H1 (cell line): ENCODE data around the gene RNF144A. TPM values are rescaled to one million over a fixed set of nuclear protein-coding genes. Genes with fewer than 3 reads are reported as not detected.

Experiments used
- CTCF ChIA-PET: fragments of 300-600 bp; sonication (Branson Sonifier 250); formaldehyde crosslinking; loops from one replicate; lab custom pipeline; 2021; ENCODE audit not compliant: partially characterized antibody; lab: Charles Lee
- POLR2A ChIA-PET: fragments of 300-600 bp; sonication (Branson Sonifier 250); formaldehyde crosslinking; loops from one replicate; lab custom pipeline; 2021; ENCODE audit warnings: inconsistent platforms; ENCODE audit not compliant: partially characterized antibody; lab: Charles Lee
- DNase-seq, 2 experiments: peaks; one replicate each; pipeline versions ENCODE4 v3.0.0 to v3.0.0-alpha.2; 2010 to 2022; ENCODE audit warnings: low spot score in 2 of 2, low read depth in 1 of 2, mixed read lengths in 1 of 2
- FAIRE-seq: peaks from 2 replicates; lab custom pipeline; 2011; peaks lifted over from hg19 to GRCh38; lab: Jason Lieb, UNC
- H2AFZ ChIP-seq: 2 replicates; pipeline ENCODE4 v1.8.1; 2012; ENCODE audit warnings: low read length, inconsistent platforms
- H2AK5ac ChIP-seq: 2 replicates; pipeline ENCODE4 v1.6.1; 2013; ENCODE audit warnings: low read depth, low read length
- H2BK120ac ChIP-seq: replicated peaks from 2 replicates; pipeline ENCODE3; 2013; ENCODE audit warnings: low read depth, low read length, inconsistent platforms
- H2BK12ac ChIP-seq: 2 replicates; pipeline ENCODE4 v1.6.1; 2013; ENCODE audit warnings: low read depth, low read length
- H2BK15ac ChIP-seq: 2 replicates; pipeline ENCODE4 v1.6.1; 2013; ENCODE audit warnings: low read length
- H2BK20ac ChIP-seq: 2 replicates; pipeline ENCODE4 v1.6.1; 2013; ENCODE audit warnings: low read length
- H2BK5ac ChIP-seq: 2 replicates; pipeline ENCODE4 v1.6.1; 2013; ENCODE audit warnings: low read depth, low read length
- H3K14ac ChIP-seq: 2 replicates; pipeline ENCODE4 v1.6.1; 2013; ENCODE audit warnings: inconsistent platforms; ENCODE audit not compliant: insufficient read length
- H3K18ac ChIP-seq: 2 replicates; pipeline ENCODE4 v1.6.1; 2013; ENCODE audit warnings: low read length; ENCODE audit errors: extremely low read depth
- H3K23ac ChIP-seq: 2 replicates; pipeline ENCODE4 v1.6.1; 2013; ENCODE audit warnings: inconsistent platforms; ENCODE audit not compliant: insufficient read length
- H3K23me2 ChIP-seq: 2 replicates; pipeline ENCODE4 v1.6.1; 2013; ENCODE audit warnings: low read depth, low read length
- H3K27ac ChIP-seq: 2 replicates; pipeline ENCODE4 v1.6.1; 2011; ENCODE audit warnings: low read depth, low read length, inconsistent platforms
- H3K27me3 ChIP-seq, 4 experiments: replicated peaks in 1 of 4; 1 replicate in 1 of 4; 2 replicates in 3 of 4; pipeline versions ENCODE4 v1.6.1 to v1.8.1; 2011 to 2013; ENCODE audit warnings: low read length in 3 of 4, mild to moderate bottlenecking in 3 of 4, inconsistent platforms in 2 of 4, mixed read lengths in 2 of 4, moderate library complexity in 1 of 4; ENCODE audit not compliant: control insufficient read depth in 3 of 4, insufficient read depth in 3 of 4; ENCODE audit errors: extremely low read depth in 1 of 4
- H3K36me3 ChIP-seq, 4 experiments: 2 replicates each; pipeline versions ENCODE4 v1.6.1 to v1.8.1; 2011 to 2013; ENCODE audit warnings: mild to moderate bottlenecking in 4 of 4, low read length in 3 of 4, moderate library complexity in 2 of 4, control low read depth in 1 of 4, inconsistent platforms in 1 of 4; ENCODE audit not compliant: insufficient read depth in 4 of 4, control insufficient read depth in 2 of 4
- H3K4ac ChIP-seq: replicated peaks from 2 replicates; pipeline ENCODE3; 2013; ENCODE audit warnings: low read length, low read depth, mixed read lengths, inconsistent platforms; ENCODE audit not compliant: insufficient read length
- H3K4me1 ChIP-seq, 4 experiments: replicated peaks in 1 of 4; 1 replicate in 1 of 4; 2 replicates in 3 of 4; pipeline versions ENCODE4 v1.6.1 to v1.8.1; 2011 to 2013; ENCODE audit warnings: low read length in 3 of 4, inconsistent platforms in 2 of 4, mixed read lengths in 1 of 4; ENCODE audit not compliant: insufficient read depth in 4 of 4, control insufficient read depth in 3 of 4
- H3K4me2 ChIP-seq, 2 experiments: 2 replicates each; pipeline versions ENCODE4 v1.6.1 to v1.8.1; 2011 to 2013; ENCODE audit warnings: low read depth in 2 of 2, low read length in 2 of 2, control low read depth in 1 of 2, inconsistent platforms in 1 of 2, mild to moderate bottlenecking in 1 of 2; ENCODE audit not compliant: insufficient read depth in 1 of 2
- H3K4me3 ChIP-seq, 4 experiments: fragments of 200-600, 300-600 bp in 1 of 4; sonication (generic), shearing (Covaris generic), sonication (Bioruptor Twin) in 1 of 4; 2 replicates each; pipeline versions ENCODE4 v1.5.1 to v1.8.1; 2011 to 2016; ENCODE audit warnings: low read length in 4 of 4, low read depth in 3 of 4, control low read depth in 2 of 4, inconsistent platforms in 2 of 4, mild to moderate bottlenecking in 2 of 4, mixed read lengths in 1 of 4, moderate library complexity in 1 of 4; ENCODE audit not compliant: insufficient read depth in 2 of 4; ENCODE audit errors: extremely low read depth in 1 of 4
- H3K56ac ChIP-seq: replicated peaks from 2 replicates; pipeline ENCODE3; 2013; ENCODE audit warnings: low read depth, mild to moderate bottlenecking, mixed read lengths, low read length, inconsistent platforms; ENCODE audit not compliant: insufficient read length
- H3K79me1 ChIP-seq: 2 replicates; pipeline ENCODE4 v1.6.1; 2013; ENCODE audit warnings: low read depth, low read length, control low read depth
- H3K79me2 ChIP-seq, 2 experiments: 2 replicates each; pipeline versions ENCODE4 v1.6.1 to v1.8.1; 2012 to 2013; ENCODE audit warnings: low read length in 2 of 2, mild to moderate bottlenecking in 2 of 2, inconsistent platforms in 1 of 2; ENCODE audit not compliant: insufficient read depth in 2 of 2, control insufficient read depth in 1 of 2
- H3K9ac ChIP-seq, 4 experiments: replicated peaks in 1 of 4; 1 replicate in 1 of 4; 2 replicates in 3 of 4; pipeline versions ENCODE4 v1.6.1 to v1.8.1; 2011 to 2013; ENCODE audit warnings: low read depth in 3 of 4, low read length in 3 of 4, control low read depth in 2 of 4, mild to moderate bottlenecking in 2 of 4, moderate library complexity in 2 of 4, inconsistent platforms in 1 of 4; ENCODE audit errors: extremely low read depth in 1 of 4
- H3K9me3 ChIP-seq, 2 experiments: 2 replicates each; pipeline versions ENCODE4 v1.6.1 to v1.8.1; 2012 to 2013; ENCODE audit warnings: mild to moderate bottlenecking in 2 of 2, moderate library complexity in 2 of 2, control low read depth in 1 of 2, inconsistent platforms in 1 of 2, low read depth in 1 of 2, low read length in 1 of 2, mixed read lengths in 1 of 2; ENCODE audit not compliant: insufficient read depth in 2 of 2
- H4K20me1 ChIP-seq, 2 experiments: replicated peaks in 1 of 2; 2 replicates each; pipeline versions ENCODE3 to v1.8.1; 2011 to 2013; ENCODE audit warnings: inconsistent platforms in 2 of 2, low read length in 2 of 2, mild to moderate bottlenecking in 1 of 2; ENCODE audit not compliant: insufficient read depth in 2 of 2, control insufficient read depth in 1 of 2
- H4K5ac ChIP-seq: 2 replicates; pipeline ENCODE4 v1.6.1; 2013; ENCODE audit warnings: low read length, low read depth, mixed read lengths, inconsistent platforms; ENCODE audit not compliant: insufficient read length
- H4K8ac ChIP-seq: 2 replicates; pipeline ENCODE4 v1.8.0; 2013; ENCODE audit warnings: mild to moderate bottlenecking, moderate library complexity, low read length, inconsistent platforms; ENCODE audit not compliant: insufficient read depth; ENCODE audit errors: extremely low read depth
- H4K91ac ChIP-seq: replicated peaks from 2 replicates; pipeline ENCODE3; 2013; ENCODE audit warnings: low read length, mixed read lengths, inconsistent platforms; ENCODE audit not compliant: insufficient read length
- GABPA ChIP-seq: IDR thresholded peaks from 2 replicates; pipeline ENCODE4 v1.6.1; 2011; ENCODE audit warnings: mild to moderate bottlenecking, low read length, moderate library complexity, borderline replicate concordance; ENCODE audit not compliant: insufficient read depth
- NANOG ChIP-seq: IDR thresholded peaks from 2 replicates; pipeline ENCODE4 v1.6.1; 2011; ENCODE audit warnings: low read length, low read depth, mild to moderate bottlenecking, inconsistent platforms; ENCODE audit not compliant: insufficient read depth, poor library complexity, severe bottlenecking
- PHF8 ChIP-seq: fragments of 200-600 bp; sonication (generic); conservative IDR thresholded peaks from 2 replicates; pipeline ENCODE4 v1.7.1; 2012; ENCODE audit warnings: low read depth, mild to moderate bottlenecking, inconsistent platforms, low read length, moderate library complexity
- RAD21 ChIP-seq, 2 experiments: IDR thresholded peaks in 1 of 2; conservative IDR thresholded peaks in 1 of 2; 2 replicates each; pipeline ENCODE4 v1.6.1; 2011; ENCODE audit warnings: low read depth in 2 of 2, low read length in 2 of 2, improper control_type of control experiment in 1 of 2, inconsistent platforms in 1 of 2, mild to moderate bottlenecking in 1 of 2, moderate library complexity in 1 of 2
- TBP ChIP-seq: IDR thresholded peaks from 2 replicates; pipeline ENCODE4 v1.6.1; 2011; ENCODE audit warnings: low read depth, low read length, improper control_type of control experiment
- USF2 ChIP-seq: IDR thresholded peaks from 2 replicates; pipeline ENCODE4 v1.6.1; 2011; ENCODE audit warnings: low read length, improper control_type of control experiment
- WGBS, 2 experiments: shearing (Covaris generic) in 1 of 2; methylation state at CpG; one replicate each; pipeline versions ENCODE4 v1.1.6 to v1.1.7; 2013 to 2015; ENCODE audit warnings: low lambda C conversion rate in 2 of 2, mixed read lengths in 2 of 2, inconsistent platforms in 1 of 2, low coverage in 1 of 2, missing lambda C conversion rate in 1 of 2; ENCODE audit not compliant: insufficient replicate concordance in 2 of 2, insufficient coverage in 1 of 2, insufficient read length in 1 of 2; ENCODE audit errors: extremely low coverage in 1 of 2, missing lambda C conversion rate in 1 of 2; 5-methylcytosine and 5-hydroxymethylcytosine counted together
- polyA plus RNA-seq, 7 experiments: library from polyadenylated mRNA; depleted of rRNA in 3 of 7; stranded (reverse) in 5 of 7; unstranded in 2 of 7; fragments of >200 nt in 5 of 7; fragments of 200-250 nt in 2 of 7; gene quantifications; 1 replicate in 5 of 7; 2 replicates in 1 of 7; 4 replicates in 1 of 7; pipeline versions ENCODE4 v1.2.1 to v1.2.3, GENCODE V29; 2011 to 2013; ENCODE audit warnings: missing spikeins in 2 of 7, mixed read lengths in 2 of 7
- total RNA-seq: library from RNA; stranded (reverse); fragmentation: NEBNext Ultra II Directional; extraction: Animal tissue kit (Norgen Biotek cat#: 25700); gene quantifications from 2 replicates; pipeline ENCODE4 v1.2.1, GENCODE V29; 2021

RNF144A gene
- total and polyA plus RNA-seq, 2 of the 8 experiments (the other 6 are each of a cell fraction or from before 2014, with no cell fraction given) = 14.0 to 15.0 TPM

GRCh38 chr2:6945087-6945813 is 28.0 kb downstream of the RNF144A start:
- no peaks in the 10 kb centered on the region for H3K9me3 ChIP-seq
- TF ChIP-seq PHF8 (no peak), GABPA (no peak), USF2 (no peak), NANOG (no peak), RAD21 (IDR thresholded peaks at IDR 0.05 in 1 of 2, conservative IDR thresholded peaks at IDR 0.05 in 1 of 2; ENCODE audit: low read depth in 2 of 2, low read length in 2 of 2) (no peak), TBP (no peak)
- TF ChIP-seq, all 59 proteins: peak for 0
- DNase-seq (no peak), FAIRE-seq (no peak)
- Histone ChIP-seq H2BK12ac (no peak overlapping the region), H3K23me2 (no peaks in the 10 kb centered on the region), H3K79me2 (no peaks in the 10 kb centered on the region), H3K18ac (no peak overlapping the region), H4K91ac (no peak overlapping the region), H3K4ac (no peak overlapping the region), H2AK5ac (no peak overlapping the region), H3K36me3 (no peaks in the 10 kb centered on the region; a peak in 1 of 8 replicates), H3K27ac (no peak overlapping the region), H4K20me1 (peaks cover 2 to 3% of the 10 kb centered on the region in 2 experiments), H3K9ac (no peak overlapping the region), H3K4me3 (no peak overlapping the region), H2BK20ac (no peak overlapping the region), H3K27me3 (no peaks in the 10 kb centered on the region), H4K8ac (no peak overlapping the region), H3K4me2 (no peak overlapping the region), H2AFZ (no peak overlapping the region), H2BK15ac (no peak overlapping the region), H2BK120ac (no peak overlapping the region), H3K23ac (no peak overlapping the region), H3K4me1 (peaks cover 0 to 2% (median 0%) of the 10 kb centered on the region in 4 experiments; a peak in 3 of 7 replicates), H3K56ac (no peak overlapping the region), H2BK5ac (no peak overlapping the region), H3K14ac (no peak overlapping the region), H3K79me1 (0 out of 2 replicates have a peak, but pooled peaks cover 2% of the 10 kb centered on the region), H4K5ac (no peak overlapping the region)
- POLR2A ChIA-PET = no interaction called here
- CTCF ChIA-PET = interaction anchor here (0.6 to 1.2 kb wide), 3 partner anchors 9 to 86 kb away, joined by 3 to 4 read pairs (median 4); no protein-coding TSS in a partner anchor
- 89% methylated on average over 9 of the region's 9 CpGs; no CpG with 5 or more reads in 1 of the 2 experiments for WGBS, 2 experiments
